NCI-H82 treated with DMSO at 0.1 percent for 48 hours (cell line): ENCODE measurements around the gene SMIM24.
A peak's percentile ranks its signal among the peaks of the same experiment; 100 is the strongest.
"Not testable (repeated sequence)": the region's sequence is repeated elsewhere in the genome, so short reads cannot be mapped to it uniquely, and the experiment has no call there.

Source experiments
- DNase-seq: peaks from one replicate; lab custom pipeline; 2025; ENCODE audit not compliant: unreplicated experiment; lab: John Stamatoyannopoulos, UW

The SMIM24 gene

DNA sequence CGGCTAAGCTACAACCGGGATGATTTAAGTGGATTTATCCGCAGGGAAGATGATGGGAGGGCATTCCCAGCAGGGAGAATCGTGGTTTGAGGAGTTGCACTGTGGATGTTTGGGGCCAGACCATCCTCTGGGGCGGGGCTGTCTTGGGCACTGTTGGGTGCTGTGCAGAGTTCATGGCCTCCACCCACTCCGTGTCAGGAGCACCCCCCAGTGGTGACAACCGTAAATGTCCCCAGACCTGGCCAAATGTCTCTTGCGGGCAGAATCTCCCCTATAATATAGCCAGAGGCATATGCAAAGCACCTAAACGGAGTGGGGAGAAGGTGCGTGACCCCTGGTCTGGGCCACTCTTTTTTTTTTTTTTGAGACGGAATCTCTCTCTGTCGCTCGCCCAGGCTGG, 40.2 kb downstream of the SMIM24 start:
- DNase-seq = no peak

- DNase-seq = peak; percentile 81
Measured at GRCh38 chr19:3434630-3435553, 45.4 kb downstream of the SMIM24 start.

- no peak for DNase-seq
Measured at GRCh38 chr19:3433805-3434540, 46.4 kb downstream of the SMIM24 start.

- DNase-seq = no peak
Measured at GRCh38 chr19:3433313-3433712, 47.0 kb downstream of the SMIM24 start.

DNA sequence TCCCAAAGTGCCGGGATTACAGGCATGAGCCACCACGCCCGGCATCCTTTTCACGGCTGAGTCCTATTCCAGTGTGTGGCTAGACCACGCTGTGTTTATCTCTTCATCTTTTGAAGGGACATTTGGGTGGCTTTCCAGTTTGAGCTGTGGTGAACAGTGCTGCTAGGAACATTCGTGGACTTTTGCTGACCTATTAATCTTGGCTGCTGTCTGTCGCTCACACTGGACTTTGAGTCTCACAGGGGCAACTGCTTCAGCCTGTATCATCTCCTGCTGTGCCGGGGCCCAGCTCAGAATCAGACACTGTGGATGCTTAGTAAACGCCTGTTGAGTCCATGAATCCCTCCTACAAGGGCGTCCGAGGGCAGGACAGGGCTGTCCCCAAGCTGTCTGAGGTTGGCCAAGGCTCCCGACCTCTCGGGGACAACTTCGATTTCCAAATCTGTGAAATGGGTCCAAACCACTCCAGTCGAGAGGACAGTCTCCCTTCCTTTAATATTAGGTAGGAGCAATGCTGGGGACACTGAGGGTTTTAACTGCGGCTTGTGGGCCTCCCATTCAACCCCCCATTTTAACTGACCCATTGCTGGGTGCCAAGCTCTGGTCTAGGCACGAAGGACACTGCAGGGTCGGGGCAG, 48.4 kb downstream of the SMIM24 start:
- DNase-seq = no peak

GRCh38 chr19:3430366-3430680, 50.0 kb downstream of the SMIM24 start:
- not testable (repeated sequence) for DNase-seq

DNA sequence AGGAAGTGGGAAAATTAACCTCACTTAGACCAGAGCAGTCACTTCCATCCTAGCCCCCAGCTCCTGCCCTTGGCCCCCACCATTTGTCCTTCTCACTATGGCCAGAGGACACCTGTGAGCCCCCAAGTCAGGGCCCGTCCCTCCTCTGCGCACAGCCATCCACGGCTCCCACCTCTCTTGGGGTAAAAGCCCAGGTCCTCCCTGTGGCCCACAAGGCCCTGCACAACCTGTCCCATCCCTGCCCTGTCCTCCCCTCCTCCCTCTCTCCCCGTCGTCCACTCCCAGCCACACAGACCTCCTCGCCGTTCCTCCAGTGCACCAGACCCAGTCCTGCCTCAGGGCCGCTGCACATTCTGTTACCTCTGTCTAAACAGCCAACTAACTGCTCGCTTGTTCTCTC, 53.9 kb downstream of the SMIM24 start:
- DNase-seq = no peak
